Frontal cortex (tissue), 4 donors: ENCODE measurements around the gene CACNA1E. TPM values are rescaled to one million over a fixed set of nuclear protein-coding genes. Genes with fewer than 3 reads are reported as not detected.

Source experiments
- DNase-seq, 2 donors: peaks; one replicate each; pipeline ENCODE4 v3.0.0; 2012; ENCODE audit warnings: low spot score in 2 of 2
- FAIRE-seq: peaks from 2 replicates; lab custom pipeline; 2012; peaks lifted over from hg19 to GRCh38; lab: Jason Lieb, UNC
- total RNA-seq: library from RNA; depleted of rRNA; stranded (reverse); fragments of >200 nt; gene quantifications from one replicate; pipeline ENCODE4 v1.2.3, GENCODE V29; 2014
- donor health status: control.
- donor health status: control.
- donor health status: control.

CACNA1E gene
- total RNA-seq, 1 donor from 2014 or later, result 64.4 TPM

DNA sequence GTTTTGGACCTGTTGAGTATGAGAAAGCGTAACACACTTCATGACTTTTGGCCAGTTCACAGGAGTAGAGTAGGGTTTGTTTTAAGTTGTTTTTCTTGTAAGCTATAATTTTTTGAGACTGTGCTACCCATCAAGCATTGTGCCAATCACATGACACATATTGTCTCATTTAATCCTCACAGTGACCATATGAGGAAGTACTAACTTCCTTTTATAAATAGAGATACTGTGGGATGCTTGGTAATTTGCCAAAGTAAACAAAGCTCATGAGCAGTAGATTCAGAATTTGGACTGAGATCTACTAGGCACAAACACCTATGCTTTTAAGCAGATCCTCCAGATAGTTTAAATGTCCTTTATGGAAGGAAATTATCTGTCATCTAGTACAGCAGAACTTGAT, 178.3 kb downstream of the CACNA1E start:
- no peak for DNase-seq
- no peak for FAIRE-seq

DNA sequence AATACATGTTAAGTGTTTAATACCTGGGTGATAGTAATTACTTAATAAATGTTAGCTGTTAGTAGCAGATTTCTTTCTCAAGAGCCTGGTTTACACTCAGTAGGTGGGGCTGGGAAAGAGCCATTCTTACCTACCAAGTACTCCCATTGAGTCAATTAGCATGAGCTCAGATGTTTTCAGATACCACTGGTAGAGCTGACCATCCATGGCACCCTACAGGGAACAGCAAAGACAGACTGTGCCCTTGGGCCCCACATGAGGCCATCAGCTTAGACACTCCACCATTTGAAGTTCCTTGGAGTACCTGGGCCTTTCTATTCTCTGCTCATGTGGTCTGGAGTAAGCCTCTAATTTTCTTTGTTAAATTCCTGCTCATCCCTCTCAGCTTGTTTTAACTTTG, 179.3 kb downstream of the CACNA1E start:
- no peak for DNase-seq
- no peak for FAIRE-seq

- no peak for DNase-seq
- no peak for FAIRE-seq
Measured at GRCh38 chr1:181664543-181664942, 181.2 kb downstream of the CACNA1E start.

DNA sequence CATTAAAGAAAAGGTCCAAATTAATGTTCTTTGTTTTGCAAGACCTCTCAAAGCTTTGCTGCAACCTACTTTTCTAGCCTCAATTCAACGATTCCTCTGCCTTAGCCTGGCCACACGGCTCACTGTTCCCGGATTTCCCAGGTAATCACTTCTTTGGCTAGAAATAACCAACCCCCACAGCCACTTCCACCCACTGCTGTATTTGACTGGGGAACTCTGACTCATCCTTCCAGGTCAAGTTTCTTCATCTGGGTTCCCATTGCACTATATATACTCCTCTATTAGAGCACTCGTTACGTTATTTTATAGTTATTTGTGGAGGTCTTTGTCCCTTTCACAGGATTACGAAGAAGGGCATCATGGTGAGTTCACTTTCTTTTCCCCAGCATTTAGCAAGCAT, 185.9 kb downstream of the CACNA1E start:
- FAIRE-seq, result no peak
- DNase-seq, result no peak

- DNase-seq, result no peak
- no peak for FAIRE-seq
Measured at GRCh38 chr1:181674617-181675016, 191.3 kb downstream of the CACNA1E start.

DNA sequence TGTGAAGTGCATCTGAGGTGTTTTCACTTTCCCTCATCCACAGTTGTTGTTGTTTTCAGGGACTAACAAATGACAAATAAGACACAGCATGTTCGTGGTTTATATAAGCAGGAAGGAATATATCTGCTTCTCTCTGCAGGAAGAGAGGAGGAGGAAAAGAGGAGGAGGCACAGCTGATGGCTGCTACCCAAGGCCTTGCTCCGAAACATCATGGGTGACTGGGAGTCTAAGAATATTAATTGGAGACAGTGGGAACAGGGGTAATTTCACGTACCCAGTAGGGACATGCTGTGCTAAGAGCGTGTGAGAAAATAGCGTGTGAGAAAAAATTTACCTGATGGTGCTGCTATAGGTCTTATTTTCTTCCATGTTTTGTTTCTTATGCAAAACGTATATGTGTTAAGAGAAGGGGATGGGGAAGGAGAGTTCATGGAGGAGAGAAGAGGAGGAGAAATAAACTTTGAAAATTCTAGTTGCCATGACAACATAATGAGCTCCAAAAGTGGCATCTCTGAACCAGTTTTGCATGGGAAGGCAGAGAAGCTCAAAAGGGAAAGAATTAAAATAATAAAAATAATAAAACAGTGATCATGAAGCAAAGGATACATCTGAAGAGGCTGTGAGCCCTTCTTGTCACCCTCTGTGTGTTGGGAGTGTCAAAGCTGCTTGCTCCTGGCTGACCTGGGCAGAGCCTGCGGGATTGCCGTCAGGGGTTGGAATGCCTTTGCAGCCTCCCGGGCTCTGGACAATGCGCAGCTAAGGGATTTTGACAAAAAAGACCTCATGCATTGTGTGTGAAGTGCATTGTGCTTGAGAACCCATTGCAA, 192.0 kb downstream of the CACNA1E start:
- DNase-seq (no peak), FAIRE-seq (no peak)

DNA sequence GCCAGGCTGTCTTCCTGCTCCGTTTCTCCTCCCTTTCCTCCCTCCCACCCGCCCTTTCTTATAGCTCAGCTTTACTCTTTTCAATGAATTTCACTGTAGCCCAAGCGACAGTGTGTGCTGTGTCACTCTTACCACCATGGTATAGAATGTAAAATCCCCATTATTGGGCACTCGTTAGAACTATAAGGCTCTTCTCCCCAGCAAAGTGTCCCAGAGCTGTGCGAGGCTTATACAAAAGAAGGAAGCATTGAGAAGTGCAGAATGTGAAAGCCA, 192.5 kb downstream of the CACNA1E start:
- DNase-seq (no peak), FAIRE-seq (no peak)

DNA sequence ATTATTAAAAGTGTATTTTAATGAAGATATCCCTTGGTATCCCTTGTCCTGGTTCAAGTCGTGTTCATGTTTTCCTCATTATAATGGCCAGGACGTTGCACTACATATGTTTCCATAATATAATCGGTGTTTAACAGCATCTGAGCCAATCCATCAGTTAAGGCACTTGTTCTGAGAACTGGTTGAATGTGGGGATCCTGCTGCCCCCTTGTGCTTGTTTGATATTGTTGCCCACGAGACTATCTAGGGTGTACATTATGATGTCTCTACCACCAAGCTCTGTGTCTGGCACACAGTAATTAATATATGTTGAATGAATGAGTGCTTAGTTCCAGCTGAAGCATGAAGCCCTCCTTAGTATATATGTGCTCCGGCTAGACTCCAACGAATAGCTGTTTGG, 193.0 kb downstream of the CACNA1E start:
- peak; percentile 26 for FAIRE-seq
- DNase-seq, result peak; percentile 7 to 57

DNA sequence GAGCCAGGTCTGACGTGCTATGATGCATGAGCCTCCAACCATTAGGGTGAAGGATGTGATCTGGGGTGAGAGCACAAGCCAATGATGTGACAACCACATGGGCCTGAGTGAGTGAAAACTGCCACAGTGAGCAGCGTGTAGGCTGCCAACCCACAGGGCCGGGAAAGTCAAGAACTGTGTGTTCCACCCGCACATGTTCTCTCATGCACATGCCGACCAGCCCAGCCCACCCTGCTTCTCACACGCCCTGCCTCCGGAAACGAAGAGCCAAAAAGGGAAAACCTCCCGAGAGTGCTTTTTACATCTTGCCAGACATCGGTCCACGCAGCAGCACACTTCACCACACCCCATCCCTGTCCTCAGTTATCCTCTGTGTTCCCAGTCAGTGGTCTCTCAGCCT, 197.0 kb downstream of the CACNA1E start:
- DNase-seq, result no peak
- no peak for FAIRE-seq

GRCh38 chr1:181680871-181681270, 197.6 kb downstream of the CACNA1E start:
- FAIRE-seq (no peak), DNase-seq (no peak)

- no peak for FAIRE-seq
Measured at GRCh38 chr1:181685211-181685610, 201.9 kb downstream of the CACNA1E start.

DNA sequence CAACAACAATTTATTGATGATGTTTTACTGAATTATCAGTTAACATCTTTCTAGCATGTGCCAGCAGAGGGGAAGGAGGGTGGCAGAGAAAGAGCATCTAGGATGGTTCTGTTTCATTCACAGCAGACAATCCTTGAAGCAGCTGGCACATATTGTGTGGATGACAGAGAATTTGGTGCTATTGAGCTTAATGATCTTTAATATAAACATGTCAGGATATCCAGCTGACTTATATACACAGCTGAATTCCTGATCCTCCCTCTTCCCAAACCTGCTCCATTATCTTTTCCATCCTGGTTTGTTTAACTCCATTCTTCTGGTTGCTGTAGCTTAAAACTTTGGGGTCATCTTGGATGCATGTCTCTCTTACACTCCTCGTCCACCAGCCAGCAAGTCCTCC, 218.6 kb downstream of the CACNA1E start:
- no peak for DNase-seq
- FAIRE-seq, result no peak

More at GRCh38 chr1:181685211-181685610, 201.9 kb downstream of the CACNA1E start:
- no peak for DNase-seq

DNA sequence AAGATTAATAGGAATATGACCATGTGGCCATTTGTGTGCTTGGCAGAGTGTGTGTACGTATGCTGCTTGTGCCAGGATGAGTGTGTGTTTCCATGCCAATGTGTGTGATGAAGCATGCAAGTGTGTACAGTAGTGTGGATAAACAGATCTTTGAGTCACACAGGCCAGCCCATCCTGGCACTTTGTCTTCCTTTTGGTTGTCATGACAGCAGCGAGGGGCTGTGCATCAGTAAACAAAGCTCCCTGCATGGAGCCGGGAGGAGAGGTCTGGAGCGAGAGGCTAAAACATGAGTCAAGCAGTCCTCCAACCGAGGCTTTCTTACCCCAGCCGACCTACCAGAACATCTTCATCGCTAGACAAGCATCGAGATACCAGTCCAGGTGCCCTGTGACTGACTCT, 221.2 kb downstream of the CACNA1E start:
- no peak for DNase-seq
- FAIRE-seq, result no peak

GRCh38 chr1:181711820-181712219, 228.5 kb downstream of the CACNA1E start:
- FAIRE-seq, result no peak
- DNase-seq, result no peak

- FAIRE-seq (no peak), DNase-seq (no peak)
Measured at GRCh38 chr1:181712711-181713110, 229.4 kb downstream of the CACNA1E start.

- DNase-seq, result no peak
- no peak for FAIRE-seq
Measured at GRCh38 chr1:181714428-181714827, 231.1 kb downstream of the CACNA1E start.

- no peak for FAIRE-seq
- DNase-seq, result no peak
Measured at GRCh38 chr1:181718034-181718433, 234.7 kb downstream of the CACNA1E start.

GRCh38 chr1:181726320-181727012, 243.1 kb downstream of the CACNA1E start:
- FAIRE-seq (no peak), DNase-seq (no peak)

DNA sequence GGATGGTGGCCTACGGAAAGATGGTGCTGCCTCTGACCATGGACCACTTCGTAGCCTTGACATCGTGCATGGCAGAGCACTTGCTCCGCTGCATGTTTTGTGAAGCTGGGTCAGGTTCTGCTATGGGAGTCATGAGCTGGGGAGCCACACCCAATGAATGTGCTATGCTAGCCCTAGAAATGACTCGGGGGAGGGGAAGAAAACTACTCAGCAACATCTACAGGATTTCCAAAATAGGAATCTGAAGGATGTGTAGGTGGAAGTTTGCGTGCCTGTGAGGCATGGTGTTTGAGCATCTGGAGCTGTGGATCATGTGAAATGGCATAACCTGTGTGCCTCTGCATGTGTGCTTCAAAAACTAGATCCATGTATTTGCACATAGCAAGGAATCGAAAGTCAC, 247.3 kb downstream of the CACNA1E start:
- DNase-seq (no peak), FAIRE-seq (no peak)

DNA sequence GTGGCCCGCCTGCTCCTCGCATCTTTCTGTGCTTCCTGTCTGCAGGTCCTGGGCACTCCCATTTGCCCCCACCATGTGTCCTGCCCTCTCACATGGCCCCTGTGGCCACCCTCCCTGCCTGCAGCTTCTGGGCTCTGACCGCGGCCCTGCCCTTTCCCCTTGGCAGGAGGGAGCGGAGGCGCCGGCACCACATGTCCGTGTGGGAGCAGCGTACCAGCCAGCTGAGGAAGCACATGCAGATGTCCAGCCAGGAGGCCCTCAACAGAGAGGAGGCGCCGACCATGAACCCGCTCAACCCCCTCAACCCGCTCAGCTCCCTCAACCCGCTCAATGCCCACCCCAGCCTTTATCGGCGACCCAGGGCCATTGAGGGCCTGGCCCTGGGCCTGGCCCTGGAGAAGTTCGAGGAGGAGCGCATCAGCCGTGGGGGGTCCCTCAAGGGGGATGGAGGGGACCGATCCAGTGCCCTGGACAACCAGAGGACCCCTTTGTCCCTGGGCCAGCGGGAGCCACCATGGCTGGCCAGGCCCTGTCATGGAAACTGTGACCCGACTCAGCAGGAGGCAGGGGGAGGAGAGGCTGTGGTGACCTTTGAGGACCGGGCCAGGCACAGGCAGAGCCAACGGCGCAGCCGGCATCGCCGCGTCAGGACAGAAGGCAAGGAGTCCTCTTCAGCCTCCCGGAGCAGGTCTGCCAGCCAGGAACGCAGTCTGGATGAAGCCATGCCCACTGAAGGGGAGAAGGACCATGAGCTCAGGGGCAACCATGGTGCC, 249.1 kb downstream of the CACNA1E start:
- DNase-seq (no peak), FAIRE-seq (no peak)

- DNase-seq (no peak), FAIRE-seq (no peak)
Measured at GRCh38 chr1:181733486-181733885, 250.2 kb downstream of the CACNA1E start.
